Osteocyte (in vitro differentiated cells): Measurements from ENCODE around the gene SUMO3. TPM values are rescaled to one million over a fixed set of nuclear protein-coding genes. Genes with fewer than 3 reads are reported as not detected.
A peak's percentile ranks its signal among the peaks of the same experiment; 100 is the strongest.

Experiments
- DNase-seq: peaks from one replicate; pipeline ENCODE4 v3.0.0; 2021; ENCODE audit warnings: mixed read lengths; ENCODE audit not compliant: unreplicated experiment; ENCODE audit errors: extremely low spot score
- H3K27ac Mint-ChIP-seq: one replicate; pipeline ENCODE4 v1.8.0; 2021; ENCODE audit warnings: mild to moderate bottlenecking, mixed read lengths; ENCODE audit not compliant: unreplicated experiment
- H3K27me3 Mint-ChIP-seq: one replicate; pipeline ENCODE4 v1.8.0; 2021; ENCODE audit warnings: mixed read lengths; ENCODE audit not compliant: unreplicated experiment
- H3K36me3 Mint-ChIP-seq: one replicate; pipeline ENCODE4 v1.8.0; 2021; ENCODE audit warnings: mixed read lengths; ENCODE audit not compliant: unreplicated experiment
- H3K4me1 Mint-ChIP-seq: one replicate; pipeline ENCODE4 v1.8.0; 2021; ENCODE audit warnings: mixed read lengths; ENCODE audit not compliant: unreplicated experiment
- H3K4me3 Mint-ChIP-seq: one replicate; pipeline ENCODE4 v1.8.0; 2021; ENCODE audit warnings: mild to moderate bottlenecking, moderate library complexity, mixed read lengths; ENCODE audit not compliant: unreplicated experiment
- H3K9me3 Mint-ChIP-seq: one replicate; pipeline ENCODE4 v1.8.0; 2021; ENCODE audit warnings: mixed read lengths; ENCODE audit not compliant: unreplicated experiment
- total RNA-seq: library from RNA; stranded (reverse); gene quantifications from 2 replicates; pipeline ENCODE4 v1.2.1, GENCODE V29; 2021
- TF ChIP-seq, protein P1 (sequence below): fragments of 200-600 bp; sonication (generic); IDR thresholded peaks from 2 replicates; pipeline ENCODE4 v1.5.0; 2021; ENCODE audit warnings: antibody characterized with exemption, mild to moderate bottlenecking, moderate library complexity

SUMO3 gene
- total RNA-seq, 1 donor from 2014 or later = 69.6 TPM

DNA sequence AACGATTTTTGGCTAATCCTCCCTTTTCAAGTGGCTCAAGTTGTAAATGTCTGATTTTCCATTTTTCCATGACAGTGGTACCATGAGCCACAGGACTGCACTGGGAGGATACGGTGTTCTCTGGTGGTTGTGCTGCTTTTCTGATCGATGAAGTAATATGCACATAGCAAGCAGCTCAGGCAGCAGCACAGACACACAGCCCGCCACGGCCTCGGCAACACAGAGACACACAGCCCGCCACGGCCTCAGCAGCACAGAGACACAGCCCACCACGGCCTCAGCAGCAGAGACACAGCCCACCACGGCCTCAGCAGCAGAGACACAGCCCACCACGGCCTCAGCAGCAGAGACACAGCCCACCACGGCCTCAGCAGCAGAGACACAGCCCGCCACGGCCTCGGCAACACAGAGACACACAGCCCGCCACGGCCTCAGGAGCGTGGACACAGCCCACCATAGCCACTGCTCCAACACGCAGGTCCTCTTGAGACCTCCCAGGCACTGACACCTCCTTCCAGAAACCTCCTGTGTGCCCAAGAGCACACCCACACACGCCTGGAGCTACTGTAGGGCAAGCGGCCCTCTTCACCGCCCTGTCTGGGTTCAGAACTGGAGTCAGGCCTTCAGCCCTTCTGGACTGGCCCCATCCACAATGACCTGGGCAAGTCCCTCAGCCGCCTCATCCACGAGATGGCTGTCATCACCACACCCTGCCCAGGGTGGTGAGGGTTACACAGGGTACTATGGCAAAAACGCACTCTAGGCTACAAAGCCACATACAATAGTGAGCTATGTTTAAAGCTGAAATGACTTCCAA lies 45.2 kb upstream of the SUMO3 start:
- DNase-seq = no peak
- Mint-ChIP-seq H3K36me3 (peaks cover 34% of the 10 kb centered on the region), H3K9me3 (no peaks in the 10 kb centered on the region), H3K4me1 (peaks cover 40% of the 10 kb centered on the region), H3K27me3 (no peaks in the 10 kb centered on the region), H3K27ac (no peak overlapping the region), H3K4me3 (no peak overlapping the region)
- TF ChIP-seq, protein P1, sequence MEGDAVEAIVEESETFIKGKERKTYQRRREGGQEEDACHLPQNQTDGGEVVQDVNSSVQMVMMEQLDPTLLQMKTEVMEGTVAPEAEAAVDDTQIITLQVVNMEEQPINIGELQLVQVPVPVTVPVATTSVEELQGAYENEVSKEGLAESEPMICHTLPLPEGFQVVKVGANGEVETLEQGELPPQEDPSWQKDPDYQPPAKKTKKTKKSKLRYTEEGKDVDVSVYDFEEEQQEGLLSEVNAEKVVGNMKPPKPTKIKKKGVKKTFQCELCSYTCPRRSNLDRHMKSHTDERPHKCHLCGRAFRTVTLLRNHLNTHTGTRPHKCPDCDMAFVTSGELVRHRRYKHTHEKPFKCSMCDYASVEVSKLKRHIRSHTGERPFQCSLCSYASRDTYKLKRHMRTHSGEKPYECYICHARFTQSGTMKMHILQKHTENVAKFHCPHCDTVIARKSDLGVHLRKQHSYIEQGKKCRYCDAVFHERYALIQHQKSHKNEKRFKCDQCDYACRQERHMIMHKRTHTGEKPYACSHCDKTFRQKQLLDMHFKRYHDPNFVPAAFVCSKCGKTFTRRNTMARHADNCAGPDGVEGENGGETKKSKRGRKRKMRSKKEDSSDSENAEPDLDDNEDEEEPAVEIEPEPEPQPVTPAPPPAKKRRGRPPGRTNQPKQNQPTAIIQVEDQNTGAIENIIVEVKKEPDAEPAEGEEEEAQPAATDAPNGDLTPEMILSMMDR = no peak

DNA sequence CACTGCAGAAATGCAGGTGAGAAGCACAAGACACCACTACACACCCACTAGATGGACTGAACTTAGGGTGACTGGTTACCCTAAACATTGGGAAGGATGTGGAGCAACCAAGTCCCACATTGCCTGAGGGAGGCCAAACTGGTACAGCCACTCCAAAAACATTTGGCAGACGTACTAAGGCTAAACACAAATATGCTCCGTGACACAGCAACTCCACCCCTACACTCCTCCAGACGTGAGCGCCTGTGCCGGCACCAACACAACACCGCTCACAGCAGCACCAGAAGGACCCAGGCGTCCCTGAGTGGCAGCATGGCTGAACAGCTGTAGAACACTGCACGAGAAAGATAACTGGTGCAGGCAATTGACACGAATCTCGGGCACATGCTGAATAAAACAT lies 40.9 kb upstream of the SUMO3 start:
- peaks cover 8% of the 10 kb centered on the region for H3K4me1 Mint-ChIP-seq
- no peak for DNase-seq
- no peaks in the 10 kb centered on the region for H3K27me3 Mint-ChIP-seq
- TF ChIP-seq, protein P1 = no peak
- peaks cover 43% of the 10 kb centered on the region for H3K36me3 Mint-ChIP-seq
- H3K27ac Mint-ChIP-seq = no peak overlapping the region
- no peaks in the 10 kb centered on the region for H3K9me3 Mint-ChIP-seq
- no peak overlapping the region for H3K4me3 Mint-ChIP-seq

DNA sequence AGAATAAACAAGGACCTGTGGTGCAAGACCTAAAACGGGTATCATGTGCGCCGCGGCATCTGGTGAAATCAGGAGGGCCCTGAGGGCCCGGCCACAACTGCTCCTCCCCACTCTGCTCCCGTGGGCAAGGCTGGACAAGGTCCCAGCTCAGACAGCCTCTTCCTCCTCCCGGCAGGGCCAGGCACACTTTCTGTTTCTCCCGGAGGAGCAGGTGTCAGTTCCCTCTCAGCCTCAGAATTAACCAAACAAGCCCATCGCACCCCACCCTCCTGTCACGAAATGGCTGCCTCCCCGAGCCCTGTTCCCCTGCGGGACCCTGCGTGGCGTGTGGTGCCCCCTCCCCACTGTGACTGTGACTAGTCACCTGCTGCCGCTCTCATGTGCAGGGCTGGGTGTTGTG lies 40.4 kb upstream of the SUMO3 start:
- Mint-ChIP-seq H3K27me3 (no peaks in the 10 kb centered on the region), H3K4me3 (no peak overlapping the region), H3K36me3 (peaks cover 41% of the 10 kb centered on the region), H3K4me1 (peaks cover 8% of the 10 kb centered on the region), H3K27ac (no peak overlapping the region), H3K9me3 (no peaks in the 10 kb centered on the region)
- TF ChIP-seq, protein P1 = no peak
- no peak for DNase-seq

GRCh38 chr21:44857127-44857892 lies 39.4 kb upstream of the SUMO3 start:
- DNase-seq = no peak
- H3K4me3 Mint-ChIP-seq = no peak overlapping the region
- H3K27me3 Mint-ChIP-seq = no peaks in the 10 kb centered on the region
- TF ChIP-seq, protein P1 = no peak
- H3K4me1 Mint-ChIP-seq = peaks cover 8% of the 10 kb centered on the region
- no peaks in the 10 kb centered on the region for H3K9me3 Mint-ChIP-seq
- peaks cover 40% of the 10 kb centered on the region for H3K36me3 Mint-ChIP-seq
- no peak overlapping the region for H3K27ac Mint-ChIP-seq

GRCh38 chr21:44856131-44856530 lies 38.3 kb upstream of the SUMO3 start:
- no peaks in the 10 kb centered on the region for H3K27me3 Mint-ChIP-seq
- H3K4me3 Mint-ChIP-seq = no peak overlapping the region
- peaks cover 41% of the 10 kb centered on the region for H3K36me3 Mint-ChIP-seq
- peak overlapping the region; percentile 35 for H3K27ac Mint-ChIP-seq
- TF ChIP-seq, protein P1 = no peak
- H3K9me3 Mint-ChIP-seq = no peaks in the 10 kb centered on the region
- no peak for DNase-seq
- H3K4me1 Mint-ChIP-seq = no peaks in the 10 kb centered on the region
